Endodermal cell (in vitro differentiated cells): ENCODE measurements around the gene FES. TPM values are rescaled to one million over a fixed set of nuclear protein-coding genes. Genes with fewer than 3 reads are reported as not detected.
A peak's percentile ranks its signal among the peaks of the same experiment; 100 is the strongest.

ENCODE experiments used
- DNase-seq: peaks from one replicate; pipeline ENCODE4 v3.0.0-alpha.2; 2017
- H3K27ac ChIP-seq: 2 replicates; pipeline ENCODE4 v1.5.1; 2013; ENCODE audit warnings: mild to moderate bottlenecking, low read depth, low read length, moderate library complexity
- H3K27me3 ChIP-seq: 2 replicates; pipeline ENCODE4 v1.6.1; 2013; ENCODE audit warnings: mild to moderate bottlenecking, low read length, moderate library complexity; ENCODE audit not compliant: insufficient read depth, control insufficient read depth, poor library complexity, severe bottlenecking
- H3K36me3 ChIP-seq: 2 replicates; pipeline ENCODE4 v1.7.0; 2013; ENCODE audit warnings: mild to moderate bottlenecking, low read length, moderate library complexity; ENCODE audit not compliant: control insufficient read depth, insufficient read depth
- H3K4me1 ChIP-seq: one replicate; pipeline ENCODE4 v1.7.0; 2013; ENCODE audit warnings: low read length; ENCODE audit not compliant: control insufficient read depth, insufficient read depth
- H3K4me3 ChIP-seq: 2 replicates; pipeline ENCODE4 v1.5.1; 2013; ENCODE audit warnings: mild to moderate bottlenecking, low read length, moderate library complexity
- H3K9ac ChIP-seq: 2 replicates; pipeline ENCODE4 v1.6.1; 2013; ENCODE audit warnings: mild to moderate bottlenecking, low read length, moderate library complexity; ENCODE audit not compliant: poor library complexity, severe bottlenecking; ENCODE audit errors: extremely low read depth
- H3K9me3 ChIP-seq: 2 replicates; pipeline ENCODE4 v1.6.1; 2013; ENCODE audit warnings: mild to moderate bottlenecking, low read length, moderate library complexity; ENCODE audit not compliant: control insufficient read depth
- H3K27ac Mint-ChIP-seq: 2 replicates; pipeline ENCODE4 v1.8.0; 2020; ENCODE audit warnings: mixed read lengths
- H3K27me3 Mint-ChIP-seq: 2 replicates; pipeline ENCODE4 v1.8.0; 2021; ENCODE audit warnings: mild to moderate bottlenecking, mixed read lengths; ENCODE audit not compliant: insufficient read depth
- H3K36me3 Mint-ChIP-seq: 2 replicates; pipeline ENCODE4 v1.8.0; 2020; ENCODE audit warnings: low read depth, mixed read lengths
- H3K4me1 Mint-ChIP-seq: 2 replicates; pipeline ENCODE4 v1.8.0; 2020; ENCODE audit warnings: mixed read lengths
- H3K4me3 Mint-ChIP-seq: 2 replicates; pipeline ENCODE4 v1.8.0; 2020; ENCODE audit warnings: mild to moderate bottlenecking, moderate library complexity, mixed read lengths
- H3K9me3 Mint-ChIP-seq: 2 replicates; pipeline ENCODE4 v1.8.0; 2020; ENCODE audit warnings: mild to moderate bottlenecking, mixed read lengths
- WGBS, 2 experiments: methylation state at CpG; one replicate each; pipeline versions ENCODE4 v1.1.5 to v1.1.7; 2013; ENCODE audit warnings: missing lambda C conversion rate in 2 of 2, mixed read lengths in 1 of 2; ENCODE audit not compliant: insufficient coverage in 1 of 2, insufficient read length in 1 of 2; 5-methylcytosine and 5-hydroxymethylcytosine counted together
- total RNA-seq, 2 donors: library from RNA; stranded (reverse); fragmentation: NEBNext Ultra II Directional in 1 of 2; extraction: Animal tissue kit (Norgen Biotek cat#: 25700) in 1 of 2; gene quantifications; 2 replicates in 1 of 2; 3 replicates in 1 of 2; pipeline ENCODE4 v1.2.1, GENCODE V29; 2021
- TF ChIP-seq, protein P1 (sequence below): fragments of 200-600 bp; sonication (generic); conservative IDR thresholded peaks from 2 replicates; pipeline ENCODE4 v1.5.0; 2021; ENCODE audit warnings: antibody characterized with exemption, mild to moderate bottlenecking

Gene FES
- total RNA-seq, 2 donors from 2014 or later: 25.9 to 29.9 TPM

DNA sequence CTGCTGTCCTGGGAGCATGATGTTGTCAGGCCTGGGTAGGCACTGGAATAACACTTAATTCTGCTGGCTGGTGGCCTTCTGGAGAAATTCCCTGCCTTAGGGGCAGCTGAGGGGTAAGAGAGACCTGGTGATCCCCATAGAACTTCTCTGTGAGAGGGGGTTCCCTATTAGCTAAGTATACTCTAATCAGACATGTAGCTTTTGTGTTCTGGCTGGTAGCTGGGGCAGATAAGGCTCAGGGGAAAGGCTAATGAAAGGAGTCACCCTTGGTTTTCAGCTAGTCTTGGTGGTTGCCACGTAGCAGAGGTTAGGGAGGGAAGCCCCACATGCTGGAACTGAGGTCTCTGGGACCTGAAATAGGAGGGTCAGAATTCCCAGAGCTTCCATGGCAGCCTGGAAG, 49.0 kb downstream of the FES start:
- Mint-ChIP-seq H3K36me3 (peaks cover 7% of the 10 kb centered on the region), H3K4me3 (no peak overlapping the region), H3K27ac (no peak overlapping the region), H3K4me1 (peaks cover 14% of the 10 kb centered on the region), H3K27me3 (peaks cover 8% of the 10 kb centered on the region), H3K9me3 (no peaks in the 10 kb centered on the region)
- Histone ChIP-seq H3K27me3 (peaks cover 8% of the 10 kb centered on the region), H3K4me1 (no peaks in the 10 kb centered on the region), H3K9ac (no peak overlapping the region), H3K9me3 (no peaks in the 10 kb centered on the region), H3K4me3 (no peak overlapping the region), H3K36me3 (peaks cover 14% of the 10 kb centered on the region), H3K27ac (no peak overlapping the region)
- WGBS, 2 experiments: 68% methylated on average over 1 of the region's 1 CpG; no CpG with 5 or more reads in 1 of the 2 experiments
- TF ChIP-seq, protein P1, sequence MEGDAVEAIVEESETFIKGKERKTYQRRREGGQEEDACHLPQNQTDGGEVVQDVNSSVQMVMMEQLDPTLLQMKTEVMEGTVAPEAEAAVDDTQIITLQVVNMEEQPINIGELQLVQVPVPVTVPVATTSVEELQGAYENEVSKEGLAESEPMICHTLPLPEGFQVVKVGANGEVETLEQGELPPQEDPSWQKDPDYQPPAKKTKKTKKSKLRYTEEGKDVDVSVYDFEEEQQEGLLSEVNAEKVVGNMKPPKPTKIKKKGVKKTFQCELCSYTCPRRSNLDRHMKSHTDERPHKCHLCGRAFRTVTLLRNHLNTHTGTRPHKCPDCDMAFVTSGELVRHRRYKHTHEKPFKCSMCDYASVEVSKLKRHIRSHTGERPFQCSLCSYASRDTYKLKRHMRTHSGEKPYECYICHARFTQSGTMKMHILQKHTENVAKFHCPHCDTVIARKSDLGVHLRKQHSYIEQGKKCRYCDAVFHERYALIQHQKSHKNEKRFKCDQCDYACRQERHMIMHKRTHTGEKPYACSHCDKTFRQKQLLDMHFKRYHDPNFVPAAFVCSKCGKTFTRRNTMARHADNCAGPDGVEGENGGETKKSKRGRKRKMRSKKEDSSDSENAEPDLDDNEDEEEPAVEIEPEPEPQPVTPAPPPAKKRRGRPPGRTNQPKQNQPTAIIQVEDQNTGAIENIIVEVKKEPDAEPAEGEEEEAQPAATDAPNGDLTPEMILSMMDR: no peak
- no peak for DNase-seq

DNA sequence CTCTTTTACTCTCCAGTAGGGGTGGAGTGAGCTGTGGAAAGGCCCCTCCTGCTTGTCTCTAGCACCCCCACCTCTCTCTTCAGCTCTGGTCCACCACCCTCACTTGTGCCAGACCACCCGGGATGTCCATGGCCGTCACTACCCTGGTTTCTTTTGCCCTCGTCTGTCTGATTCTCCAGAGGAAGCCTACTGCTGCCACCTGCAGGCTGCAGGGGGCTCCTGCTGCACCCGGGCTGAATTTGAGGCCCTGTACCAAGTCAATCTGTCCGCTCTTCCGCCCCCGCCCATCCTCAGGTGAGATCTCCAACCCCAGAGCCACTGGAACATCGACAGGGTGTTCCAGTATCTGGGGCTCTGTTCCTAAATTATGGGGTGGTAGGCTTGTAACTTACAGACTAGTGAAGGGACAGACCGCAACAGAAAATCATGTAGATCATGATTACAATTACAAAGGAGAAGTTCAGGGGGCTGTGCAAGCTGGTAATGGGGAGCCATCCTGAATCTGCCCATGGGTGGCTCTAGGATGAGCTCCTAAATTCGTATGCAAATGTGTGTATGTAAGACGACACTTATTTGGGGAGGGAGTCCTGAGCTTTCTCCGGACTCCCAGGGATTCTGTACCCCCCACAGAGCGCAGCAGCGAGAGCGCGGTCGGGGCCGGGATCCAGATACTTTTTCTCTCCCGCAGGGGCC, 50.1 kb downstream of the FES start:
- Histone ChIP-seq H3K27me3 (peaks cover 8% of the 10 kb centered on the region), H3K9me3 (no peaks in the 10 kb centered on the region), H3K36me3 (peaks cover 18% of the 10 kb centered on the region), H3K4me1 (no peaks in the 10 kb centered on the region), H3K9ac (no peak overlapping the region), H3K4me3 (peak overlapping the region; percentile 81), H3K27ac (no peak overlapping the region)
- peak; percentile 97 for DNase-seq
- H3K9me3 Mint-ChIP-seq: no peaks in the 10 kb centered on the region
- 4 to 5% methylated on average over 6 to 19 of the region's 19 CpGs for WGBS, 2 experiments
- TF ChIP-seq, protein P1: peak; percentile 89
- H3K27me3 Mint-ChIP-seq: peaks cover 8% of the 10 kb centered on the region
- peaks cover 11% of the 10 kb centered on the region for H3K36me3 Mint-ChIP-seq
- peak overlapping the region; percentile 74 for H3K4me3 Mint-ChIP-seq
- H3K4me1 Mint-ChIP-seq: peaks cover 14% of the 10 kb centered on the region
- peak overlapping the region; percentile 43 for H3K27ac Mint-ChIP-seq

DNA sequence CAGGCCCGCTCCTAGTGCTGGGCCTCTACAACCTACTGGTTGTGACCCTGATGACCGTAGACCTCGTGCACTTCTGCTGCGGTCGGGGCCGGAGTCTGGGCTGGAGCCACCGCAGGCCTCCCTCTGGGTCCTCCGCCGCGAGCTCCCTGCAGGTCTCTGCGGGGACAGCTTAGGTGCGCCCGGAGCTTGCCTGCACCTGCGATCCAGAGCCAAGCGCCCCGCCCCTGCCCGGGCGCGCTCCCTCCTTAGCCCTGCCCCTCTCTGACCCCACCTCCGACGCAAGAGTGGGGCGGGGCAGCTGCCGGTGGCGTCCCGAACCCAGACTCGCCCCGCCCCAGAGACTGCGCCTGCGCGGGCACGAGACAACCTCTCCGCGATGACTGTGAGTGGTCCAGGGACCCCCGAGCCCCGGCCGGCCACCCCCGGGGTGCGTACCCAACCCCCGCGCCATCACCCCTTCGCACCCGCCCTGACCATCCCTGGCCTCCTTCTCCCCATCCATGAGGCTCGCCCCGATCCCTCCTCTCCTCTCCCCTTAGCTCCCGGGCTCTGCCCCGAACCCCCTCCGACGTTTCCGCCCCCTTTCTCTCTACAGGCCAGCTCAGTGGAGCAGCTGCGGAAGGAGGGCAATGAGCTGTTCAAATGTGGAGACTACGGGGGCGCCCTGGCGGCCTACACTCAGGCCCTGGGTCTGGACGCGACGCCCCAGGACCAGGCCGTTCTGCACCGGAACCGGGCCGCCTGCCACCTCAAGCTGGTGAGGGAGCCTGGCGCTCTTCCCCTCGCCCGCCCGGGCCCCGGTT, 50.8 kb downstream of the FES start, which contains the start of gene UNC45A:
UNC45A (plus strand) TSS at position 337 of the 803 bp plus-strand sequence; CDS start at position 377, 40 bp downstream.
- H3K4me3 ChIP-seq: peak within 1 kb of the TSS; percentile 81
- TF ChIP-seq, protein P1: no peak
- H3K9me3 ChIP-seq: no peaks in the 10 kb centered on the region
- H3K4me1 ChIP-seq: no peaks in the 10 kb centered on the region
- Mint-ChIP-seq H3K27me3 (peaks cover 8% of the 10 kb centered on the region), H3K4me1 (peaks cover 14% of the 10 kb centered on the region), H3K4me3 (peak within 1 kb of the TSS; percentile 74), H3K27ac (peak within 1 kb of the TSS; percentile 43), H3K36me3 (peaks cover 18% of the 10 kb centered on the region), H3K9me3 (no peaks in the 10 kb centered on the region)
- WGBS, 2 experiments: 1 to 5% methylated on average over 26 to 65 of the region's 65 CpGs
- H3K36me3 ChIP-seq: peaks cover 26% of the 10 kb centered on the region
- peak; percentile 98 for DNase-seq
- no peak within 1 kb of the TSS for H3K27ac ChIP-seq
- H3K27me3 ChIP-seq: peaks cover 8% of the 10 kb centered on the region
- H3K9ac ChIP-seq: peak within 1 kb of the TSS; percentile 7
